ENCODE measurements around the gene KCNAB1.

- TF ChIP-seq, protein P1, sequence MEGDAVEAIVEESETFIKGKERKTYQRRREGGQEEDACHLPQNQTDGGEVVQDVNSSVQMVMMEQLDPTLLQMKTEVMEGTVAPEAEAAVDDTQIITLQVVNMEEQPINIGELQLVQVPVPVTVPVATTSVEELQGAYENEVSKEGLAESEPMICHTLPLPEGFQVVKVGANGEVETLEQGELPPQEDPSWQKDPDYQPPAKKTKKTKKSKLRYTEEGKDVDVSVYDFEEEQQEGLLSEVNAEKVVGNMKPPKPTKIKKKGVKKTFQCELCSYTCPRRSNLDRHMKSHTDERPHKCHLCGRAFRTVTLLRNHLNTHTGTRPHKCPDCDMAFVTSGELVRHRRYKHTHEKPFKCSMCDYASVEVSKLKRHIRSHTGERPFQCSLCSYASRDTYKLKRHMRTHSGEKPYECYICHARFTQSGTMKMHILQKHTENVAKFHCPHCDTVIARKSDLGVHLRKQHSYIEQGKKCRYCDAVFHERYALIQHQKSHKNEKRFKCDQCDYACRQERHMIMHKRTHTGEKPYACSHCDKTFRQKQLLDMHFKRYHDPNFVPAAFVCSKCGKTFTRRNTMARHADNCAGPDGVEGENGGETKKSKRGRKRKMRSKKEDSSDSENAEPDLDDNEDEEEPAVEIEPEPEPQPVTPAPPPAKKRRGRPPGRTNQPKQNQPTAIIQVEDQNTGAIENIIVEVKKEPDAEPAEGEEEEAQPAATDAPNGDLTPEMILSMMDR (conservative IDR thresholded peaks at IDR 0.05; ENCODE audit: low read length) = peak; percentile 35; the same call in 1 of the 2 replicates
- no peak for TF ChIP-seq EZH2phosphoT487 (IDR thresholded peaks at IDR 0.05; ENCODE audit: borderline replicate concordance)
These were observed 221.5 kb downstream of the KCNAB1 start for GRCh38 chr3:156341831-156342416.

All from Loucy (cell line).